Measurements from ENCODE around the gene SLX9.

DNA sequence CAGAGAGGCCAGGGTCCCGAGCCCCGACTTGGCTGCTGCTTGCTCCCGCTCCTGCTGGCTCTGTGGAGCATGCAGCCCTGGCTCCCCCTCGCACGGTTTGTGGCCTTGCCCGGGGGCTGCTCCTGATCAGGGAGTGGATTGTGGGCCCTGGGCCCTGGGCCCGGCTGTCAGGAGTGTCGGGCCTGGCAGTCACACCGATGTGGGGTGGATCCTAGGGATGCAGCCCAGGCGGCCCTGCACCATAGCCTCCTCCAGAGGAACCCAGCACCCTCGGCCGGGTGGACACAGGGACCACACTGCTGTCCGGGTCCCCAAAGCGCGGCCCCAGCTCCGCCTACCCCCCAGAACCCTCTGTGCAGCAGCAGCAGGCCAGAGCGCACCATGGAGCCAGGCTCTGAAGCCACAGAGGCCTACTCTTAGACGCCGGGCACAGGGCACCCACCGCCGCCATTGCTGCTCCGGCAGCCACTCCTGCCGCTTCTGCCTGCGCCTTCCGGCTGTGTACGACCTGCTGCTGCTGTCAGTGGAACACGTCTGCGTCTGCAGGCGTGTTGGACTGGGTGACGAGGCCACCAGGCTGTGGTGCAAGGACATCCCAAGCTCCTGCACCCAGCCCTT is 9.4 kb downstream of the SLX9 start:
- TF ChIP-seq POLR2A (IDR thresholded peaks at IDR 0.05; ENCODE audit: low read depth, low read length), result no peak
- no peak for TF ChIP-seq TAF1 (IDR thresholded peaks at IDR 0.05; ENCODE audit: borderline replicate concordance, low read depth, low read length)
- TF ChIP-seq POLR2AphosphoS5 (IDR thresholded peaks at IDR 0.05; ENCODE audit: low read depth, low read length), result no peak
